Upper lobe of left lung (tissue), 6 donors: ENCODE results near the gene IVD. TPM values are rescaled to one million over a fixed set of nuclear protein-coding genes. Genes with fewer than 3 reads are reported as not detected.
A peak's percentile ranks its signal among the peaks of the same experiment; 100 is the strongest.

ENCODE experiments used
- ATAC-seq, 2 donors: fragments of 200-7000 bp; cut with Tn5 transposase; one replicate each; pipeline ENCODE4 v1.9.1; 2022; ENCODE audit warnings: mild to moderate bottlenecking in 2 of 2, moderate library complexity in 2 of 2; ENCODE audit not compliant: low FRiP score in 2 of 2
- DNase-seq, 2 donors: peaks; one replicate each; pipeline ENCODE4 v3.0.0-alpha.2; 2019 to 2020
- H3K27ac ChIP-seq, 4 donors: fragments of 200-600 bp; sonication (generic); one replicate each; pipeline ENCODE4 v1.5.1; 2016 to 2019
- H3K27me3 ChIP-seq, 4 donors: fragments of 200-600 bp; sonication (generic); one replicate each; pipeline ENCODE4 v1.5.1; 2017 to 2019
- H3K36me3 ChIP-seq, 4 donors: fragments of 200-600 bp; sonication (generic); one replicate each; pipeline ENCODE4 v1.5.1; 2016 to 2019
- H3K4me1 ChIP-seq, 4 donors: fragments of 200-600 bp; sonication (generic); one replicate each; pipeline ENCODE4 v1.5.1; 2018 to 2019
- H3K4me3 ChIP-seq, 4 donors: fragments of 200-600 bp; sonication (generic); one replicate each; pipeline ENCODE4 v1.5.1; 2017 to 2019; ENCODE audit warnings: mild to moderate bottlenecking in 2 of 4, moderate library complexity in 1 of 4
- H3K9me3 ChIP-seq, 4 donors: fragments of 200-600 bp; sonication (generic); one replicate each; pipeline ENCODE4 v1.5.1; 2018 to 2019
- CTCF ChIP-seq, 6 experiments: fragments of 450-650 bp in 4 of 6; fragments of 200-600 bp in 2 of 6; sonication (generic) in 2 of 6; IDR thresholded peaks; one replicate each; pipeline ENCODE4 v1.5.1; 2016 to 2019; ENCODE audit warnings: antibody characterized with exemption in 6 of 6
- EP300 ChIP-seq, 4 donors: sonication (generic); formaldehyde crosslinking; IDR thresholded peaks; one replicate each; pipeline ENCODE4 v1.5.1; 2017; ENCODE audit warnings: antibody characterized with exemption in 4 of 4, control low read depth in 2 of 4
- POLR2A ChIP-seq, 4 donors: fragments of 450-650 bp; IDR thresholded peaks; one replicate each; pipeline ENCODE4 v1.5.1; 2016 to 2017; ENCODE audit warnings: antibody characterized with exemption in 4 of 4, mild to moderate bottlenecking in 2 of 4
- POLR2AphosphoS5 ChIP-seq, 2 donors: sonication (generic); formaldehyde crosslinking; IDR thresholded peaks; one replicate each; pipeline ENCODE4 v1.5.1; 2017; ENCODE audit warnings: antibody characterized with exemption in 2 of 2
- WGBS, 2 donors: methylation state at CpG; one replicate each; pipeline ENCODE4 v1.1.5; 2017 to 2018; 5-methylcytosine and 5-hydroxymethylcytosine counted together
- total RNA-seq, 6 donors: library from RNA; depleted of rRNA in 4 of 6; stranded (reverse); fragments of >200 nt in 4 of 6; gene quantifications; one replicate each; pipeline versions ENCODE4 v1.1.0 to v1.2.1, GENCODE V29; 2016 to 2021
- donor health status: DM: no; HTN: no; CAD: no; lungs with moderate emphysema.
- donor health status: DM: no; HTN: yes; CAD: no; lungs with severe emphysema.

Gene IVD
- total RNA-seq, 6 donors from 2014 or later, result 68.1 to 112 (median 94.5) TPM

- H3K36me3 ChIP-seq, result peaks cover 3 to 57% (median 35%) of the 10 kb centered on the region in 4 donors
- WGBS, 2 donors, result 70 to 79% methylated on average over 13 of the region's 13 CpGs
- H3K9me3 ChIP-seq, result no peaks in the 10 kb centered on the region
- peak overlapping the region; percentile 15 to 79 (median 55) for H3K27ac ChIP-seq
- peak in 1 of 2 donors; percentile 45 for DNase-seq
- H3K27me3 ChIP-seq, result no peaks in the 10 kb centered on the region
- peak; percentile 69 to 76 for ATAC-seq
- peaks cover 6 to 17% (median 14%) of the 10 kb centered on the region in 4 donors for H3K4me1 ChIP-seq
- H3K4me3 ChIP-seq, result no peak overlapping the region
- no peak for TF ChIP-seq CTCF (IDR thresholded peaks at IDR 0.05)
- TF ChIP-seq POLR2AphosphoS5 (IDR thresholded peaks at IDR 0.05), result peak in 1 of 2 donors; percentile 14
- peak in 1 of 4 donors; percentile 58 for TF ChIP-seq EP300 (IDR thresholded peaks at IDR 0.05)
- TF ChIP-seq POLR2A (IDR thresholded peaks at IDR 0.05), result no peak
Measured at GRCh38 chr15:40388941-40389823, 16.4 kb upstream of the IVD start.

- peak overlapping the region; percentile 32 to 79 (median 55) for H3K27ac ChIP-seq
- TF ChIP-seq CTCF (IDR thresholded peaks at IDR 0.05), result no peak
- no peak for TF ChIP-seq POLR2A (IDR thresholded peaks at IDR 0.05)
- TF ChIP-seq EP300 (IDR thresholded peaks at IDR 0.05), result peak in 1 of 4 donors; percentile 75
- TF ChIP-seq POLR2AphosphoS5 (IDR thresholded peaks at IDR 0.05), result no peak
- peaks cover 6 to 15% (median 14%) of the 10 kb centered on the region in 4 donors for H3K4me1 ChIP-seq
- no peak overlapping the region for H3K4me3 ChIP-seq
- 65 to 78% methylated on average over 2 of the region's 2 CpGs for WGBS, 2 donors
- no peak for DNase-seq
- no peaks in the 10 kb centered on the region for H3K27me3 ChIP-seq
- ATAC-seq, result no peak
- no peaks in the 10 kb centered on the region for H3K9me3 ChIP-seq
- H3K36me3 ChIP-seq, result peaks cover 3 to 57% (median 35%) of the 10 kb centered on the region in 4 donors
Measured at GRCh38 chr15:40389824-40390595, 15.6 kb upstream of the IVD start.

- ATAC-seq (no peak), DNase-seq (no peak)
- no peak for TF ChIP-seq POLR2A (IDR thresholded peaks at IDR 0.05)
- H3K4me3 ChIP-seq, result no peak overlapping the region
- no peak overlapping the region for H3K27ac ChIP-seq
- 85 to 91% methylated on average over 4 of the region's 4 CpGs for WGBS, 2 donors
- peaks cover 0 to 46% (median 24%) of the 10 kb centered on the region in 4 donors for H3K36me3 ChIP-seq
- H3K27me3 ChIP-seq, result no peaks in the 10 kb centered on the region
- H3K9me3 ChIP-seq, result no peaks in the 10 kb centered on the region
- H3K4me1 ChIP-seq, result peaks cover 9 to 20% (median 16%) of the 10 kb centered on the region in 4 donors
Measured at GRCh38 chr15:40392986-40393948, 12.3 kb upstream of the IVD start.

GRCh38 chr15:40397688-40398412 is 7.7 kb upstream of the IVD start:
- Histone ChIP-seq H3K9me3 (no peaks in the 10 kb centered on the region), H3K27me3 (no peaks in the 10 kb centered on the region), H3K27ac (no peak overlapping the region), H3K36me3 (peaks cover 0 to 11% (median 10%) of the 10 kb centered on the region in 4 donors), H3K4me3 (peak overlapping the region in 1 of 4 donors; percentile 5), H3K4me1 (peaks cover 0 to 12% (median 7%) of the 10 kb centered on the region in 4 donors)
- no peak for TF ChIP-seq POLR2AphosphoS5 (IDR thresholded peaks at IDR 0.05)
- no peak for TF ChIP-seq POLR2A (IDR thresholded peaks at IDR 0.05)
- no peak for TF ChIP-seq EP300 (IDR thresholded peaks at IDR 0.05)
- TF ChIP-seq CTCF (IDR thresholded peaks at IDR 0.05), result no peak
- ATAC-seq (no peak), DNase-seq (no peak)
- WGBS, 2 donors, result 78 to 87% methylated on average over 8 of the region's 8 CpGs
